HG03280 (cell line): ENCODE measurements around the gene POLA2.
"Not testable (repeated sequence)": the region's sequence is repeated elsewhere in the genome, so short reads cannot be mapped to it uniquely, and the experiment has no call there.

ENCODE experiments used
- ATAC-seq: cut with Tn5 transposase; IDR thresholded peaks from one replicate; pipeline ENCODE4 v1.9.1; 2021; ENCODE audit warnings: mild to moderate bottlenecking, moderate library complexity; ENCODE audit not compliant: unreplicated experiment

The POLA2 gene

GRCh38 chr11:65261591-65262380 lies at the start of gene POLA2:
Gene POLA2 (plus strand): TSS chr11:65261962. CDS start chr11:65262293, 331 bp downstream.
- peak; percentile 76 for ATAC-seq

- no peak for ATAC-seq
Observed at GRCh38 chr11:65212226-65212801, 49.4 kb upstream of the POLA2 start.

- ATAC-seq, result no peak
Observed at GRCh38 chr11:65213322-65214211, 48.2 kb upstream of the POLA2 start.

GRCh38 chr11:65214212-65214845 lies 47.4 kb upstream of the POLA2 start:
- ATAC-seq, result no peak

- ATAC-seq, result no peak
Observed at GRCh38 chr11:65215441-65216076, 46.2 kb upstream of the POLA2 start.

GRCh38 chr11:65216830-65217229 lies 44.9 kb upstream of the POLA2 start:
- no peak for ATAC-seq

- ATAC-seq, result no peak
Observed at GRCh38 chr11:65217441-65218423, 44.0 kb upstream of the POLA2 start.

GRCh38 chr11:65218446-65218845 lies 43.3 kb upstream of the POLA2 start:
- ATAC-seq, result no peak

GRCh38 chr11:65219930-65220213 lies 41.9 kb upstream of the POLA2 start:
- no peak for ATAC-seq

GRCh38 chr11:65221026-65221425 lies 40.7 kb upstream of the POLA2 start:
- ATAC-seq, result no peak

GRCh38 chr11:65223011-65223410 lies 38.8 kb upstream of the POLA2 start:
- no peak for ATAC-seq

GRCh38 chr11:65224930-65225278 lies 36.9 kb upstream of the POLA2 start:
- ATAC-seq, result no peak

GRCh38 chr11:65225279-65226102 lies 36.3 kb upstream of the POLA2 start:
- no peak for ATAC-seq

GRCh38 chr11:65226103-65226442 lies 35.7 kb upstream of the POLA2 start:
- ATAC-seq, result no peak

- no peak for ATAC-seq
Observed at GRCh38 chr11:65227879-65228278, 33.9 kb upstream of the POLA2 start.

- ATAC-seq, result no peak
Observed at GRCh38 chr11:65236194-65237059, 25.3 kb upstream of the POLA2 start.

- not testable (repeated sequence) for ATAC-seq
Observed at GRCh38 chr11:65238302-65238701, 23.5 kb upstream of the POLA2 start.

GRCh38 chr11:65241134-65241533 lies 20.6 kb upstream of the POLA2 start:
- no peak for ATAC-seq
